HEK293T (cell line): ENCODE data around the gene TRIM47.

Experiments used
- BHLHE40 ChIP-seq: fragments of 450-650 bp; IDR thresholded peaks from 2 replicates; pipeline ENCODE4 v1.6.1; 2016; ENCODE audit warnings: mild to moderate bottlenecking, moderate library complexity, borderline replicate concordance
- CTBP1 ChIP-seq: fragments of 450-650 bp; IDR thresholded peaks from 2 replicates; pipeline ENCODE4 v1.6.1; 2016; ENCODE audit warnings: borderline replicate concordance
- ELF4 ChIP-seq: fragments of 450-650 bp; IDR thresholded peaks from 2 replicates; pipeline ENCODE4 v1.6.1; 2017; ENCODE audit warnings: antibody characterized with exemption
- FOXA1 ChIP-seq: fragments of 450-650 bp; IDR thresholded peaks from 2 replicates; pipeline ENCODE4 v1.6.1; 2016; ENCODE audit warnings: mild to moderate bottlenecking
- FOXM1 ChIP-seq: fragments of 450-650 bp; IDR thresholded peaks from 2 replicates; pipeline ENCODE4 v1.6.1; 2017; ENCODE audit warnings: mild to moderate bottlenecking, borderline replicate concordance
- SUZ12 ChIP-seq: fragments of 450-650 bp; IDR thresholded peaks from 2 replicates; pipeline ENCODE4 v1.6.1; 2016; ENCODE audit warnings: mild to moderate bottlenecking
- TARDBP ChIP-seq: fragments of 450-650 bp; IDR thresholded peaks from 2 replicates; pipeline ENCODE4 v1.6.1; 2016

DNA sequence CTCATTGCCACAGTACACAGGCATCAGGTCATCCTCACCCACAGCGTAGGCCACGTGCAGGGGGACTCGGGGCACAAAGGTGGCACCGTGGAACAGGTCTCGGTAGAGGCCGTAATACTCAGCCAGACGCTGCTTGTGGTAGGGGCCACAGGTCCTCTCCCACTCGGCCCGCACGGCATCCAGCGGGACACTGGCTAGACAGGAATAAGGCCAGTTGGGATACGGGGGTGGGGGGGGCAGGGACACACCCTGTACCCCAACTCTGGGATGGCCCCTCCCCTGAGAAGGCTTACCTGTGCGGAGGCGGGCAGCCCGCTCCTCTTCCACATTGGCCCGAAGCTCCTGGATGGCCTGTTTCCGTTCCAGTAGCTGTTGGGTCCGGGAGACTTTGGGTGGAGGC lies 23.3 kb upstream of the TRIM47 start:
- TF ChIP-seq ELF4 (no peak), TARDBP (no peak), BHLHE40 (no peak), FOXA1 (no peak), FOXM1 (no peak), CTBP1 (no peak), SUZ12 (no peak)
